COLO829 (cell line): ENCODE data around the gene NOS1AP.

Experiments
- DNase-seq: peaks from one replicate; pipeline ENCODE4 v3.0.0; 2012; ENCODE audit warnings: low spot score

The NOS1AP gene

DNA sequence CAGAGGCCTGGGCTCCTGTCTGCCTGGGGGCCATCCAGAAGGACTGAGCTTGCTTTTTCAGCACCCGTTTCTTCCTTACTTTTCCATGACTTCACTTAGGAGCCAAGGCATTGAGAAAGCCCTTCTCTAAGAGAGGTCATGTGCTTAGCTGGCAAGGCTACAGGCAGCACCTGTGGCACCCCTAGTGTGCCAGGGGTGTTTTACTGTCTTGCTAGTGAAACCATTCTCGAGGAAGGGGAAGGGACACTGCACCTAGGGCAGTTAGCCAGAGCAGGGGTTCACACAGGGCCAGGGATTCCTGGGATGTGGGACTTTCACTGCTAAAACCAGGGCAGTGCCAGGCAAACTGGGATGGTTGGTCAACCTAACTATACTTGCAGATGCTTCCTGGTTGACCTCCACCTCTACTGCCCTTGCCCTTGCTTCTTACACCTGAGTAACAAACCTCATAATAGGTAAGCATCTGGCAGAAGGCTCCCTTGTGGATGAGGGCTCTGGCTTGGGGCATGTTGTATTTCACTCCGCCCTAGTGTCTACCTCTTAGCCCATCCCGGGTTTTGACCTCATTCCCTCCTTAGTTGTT lies 69.2 kb downstream of the NOS1AP start:
- no peak for DNase-seq

DNA sequence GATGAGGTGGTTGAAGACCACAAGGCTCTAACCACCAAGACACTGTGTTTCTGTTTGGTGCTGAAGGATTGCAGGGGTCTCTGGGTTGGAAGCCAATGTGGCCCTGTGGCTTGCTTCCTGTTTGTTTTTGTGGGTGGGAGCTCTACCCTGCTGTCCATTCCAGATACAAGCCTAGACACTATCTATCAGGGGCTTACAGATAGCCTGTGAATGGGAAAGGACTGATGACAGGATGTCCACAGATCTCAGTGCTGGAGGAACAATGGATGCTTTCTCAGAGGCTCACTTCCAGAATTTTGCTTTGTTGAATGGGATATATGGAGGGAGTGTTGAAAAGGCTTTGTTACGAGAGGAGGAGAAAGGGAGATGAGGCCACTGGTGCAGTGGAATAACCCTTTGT lies 69.7 kb downstream of the NOS1AP start:
- DNase-seq: peak; percentile 38

DNA sequence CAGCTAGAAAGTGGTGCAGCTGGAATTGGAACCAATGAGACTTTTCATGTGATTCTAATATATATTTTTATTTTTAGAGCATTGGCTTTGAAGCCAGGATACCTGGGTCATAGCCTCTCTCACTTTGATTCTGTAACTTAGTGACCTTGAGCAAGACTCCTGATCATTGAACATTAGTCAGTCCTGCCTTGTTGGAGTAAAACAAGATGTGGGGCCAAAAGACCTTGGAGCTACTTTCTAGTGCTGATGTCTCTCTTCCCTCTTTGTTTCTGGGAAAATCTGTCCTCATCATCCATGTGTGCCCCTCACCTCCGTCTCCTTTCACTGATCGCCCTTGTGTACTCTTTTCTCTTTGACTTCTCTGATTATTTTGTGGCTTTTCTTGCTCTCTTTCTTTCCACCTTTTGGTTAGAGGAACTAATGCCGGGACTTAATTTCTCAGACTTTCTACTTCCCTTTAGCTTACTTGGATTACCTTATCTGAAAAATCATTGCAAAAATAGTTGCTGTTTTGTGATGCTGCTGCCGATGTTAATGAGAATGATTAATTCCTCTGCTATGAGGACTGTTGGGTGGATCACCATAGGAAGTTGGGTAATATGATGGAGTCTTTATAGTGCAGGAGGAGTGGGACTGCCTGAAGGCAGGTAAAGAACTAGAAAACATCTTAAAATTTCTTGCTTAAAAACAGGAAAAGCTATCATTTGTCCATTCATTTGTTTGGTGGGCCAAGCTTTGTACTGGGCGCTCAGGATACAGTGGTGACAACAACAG lies 72.0 kb downstream of the NOS1AP start:
- no peak for DNase-seq

DNA sequence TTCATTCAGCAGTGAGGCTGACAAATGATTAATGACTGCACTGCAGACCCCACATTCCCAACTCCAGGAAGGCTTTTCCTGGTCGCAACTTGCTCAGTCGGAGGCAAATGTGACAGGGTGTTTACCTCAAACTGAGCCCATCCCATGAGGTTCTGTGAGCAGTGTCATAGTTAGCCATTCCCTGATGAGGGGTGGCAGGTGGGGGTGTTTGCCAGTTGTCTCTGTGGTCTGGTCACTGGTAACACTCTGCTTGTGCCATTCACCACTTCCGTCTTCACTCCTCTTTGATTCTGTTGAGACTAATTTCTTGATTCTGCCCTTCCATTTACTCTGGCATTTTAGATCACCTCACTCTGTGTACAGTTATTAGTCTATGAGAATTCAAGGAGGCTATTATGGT lies 73.5 kb downstream of the NOS1AP start:
- no peak for DNase-seq

DNA sequence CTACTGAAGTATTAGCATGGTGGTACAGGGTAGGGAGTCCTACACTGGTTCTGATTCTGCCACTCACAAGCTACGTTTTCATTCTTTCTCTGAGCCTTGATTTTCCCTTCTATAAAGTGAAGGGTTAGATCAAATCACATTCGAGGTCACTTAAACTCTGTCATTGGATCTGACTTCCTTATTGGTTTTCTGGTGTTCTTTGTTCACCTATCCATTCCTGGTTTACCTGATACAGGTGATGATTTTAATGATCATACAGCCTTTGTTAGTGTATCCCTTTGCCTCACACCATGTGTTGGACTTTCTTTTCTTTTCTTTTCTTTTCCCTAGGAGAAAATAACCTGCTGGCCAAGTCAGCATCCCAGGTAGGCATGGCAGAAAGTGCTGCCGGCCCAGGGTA lies 74.8 kb downstream of the NOS1AP start:
- no peak for DNase-seq

DNA sequence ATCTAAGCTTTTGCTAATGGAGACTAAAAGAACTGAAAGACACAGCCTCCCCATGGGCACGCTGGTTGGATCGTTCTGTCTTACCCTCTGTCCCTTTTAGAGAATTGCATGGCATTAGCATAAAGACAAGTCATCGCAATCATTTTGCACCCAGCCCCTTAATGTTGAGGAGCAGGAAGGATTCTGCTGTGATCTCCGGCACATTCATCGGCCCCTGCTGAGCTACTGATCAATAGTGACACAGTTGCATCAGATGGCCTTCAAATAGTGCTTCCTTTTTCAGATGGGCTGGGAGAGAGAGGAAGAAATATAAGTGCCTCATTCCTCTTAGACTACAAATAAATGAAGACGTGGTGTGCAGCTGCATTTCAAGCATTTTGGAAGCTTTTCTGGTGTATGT lies 75.4 kb downstream of the NOS1AP start:
- no peak for DNase-seq

DNA sequence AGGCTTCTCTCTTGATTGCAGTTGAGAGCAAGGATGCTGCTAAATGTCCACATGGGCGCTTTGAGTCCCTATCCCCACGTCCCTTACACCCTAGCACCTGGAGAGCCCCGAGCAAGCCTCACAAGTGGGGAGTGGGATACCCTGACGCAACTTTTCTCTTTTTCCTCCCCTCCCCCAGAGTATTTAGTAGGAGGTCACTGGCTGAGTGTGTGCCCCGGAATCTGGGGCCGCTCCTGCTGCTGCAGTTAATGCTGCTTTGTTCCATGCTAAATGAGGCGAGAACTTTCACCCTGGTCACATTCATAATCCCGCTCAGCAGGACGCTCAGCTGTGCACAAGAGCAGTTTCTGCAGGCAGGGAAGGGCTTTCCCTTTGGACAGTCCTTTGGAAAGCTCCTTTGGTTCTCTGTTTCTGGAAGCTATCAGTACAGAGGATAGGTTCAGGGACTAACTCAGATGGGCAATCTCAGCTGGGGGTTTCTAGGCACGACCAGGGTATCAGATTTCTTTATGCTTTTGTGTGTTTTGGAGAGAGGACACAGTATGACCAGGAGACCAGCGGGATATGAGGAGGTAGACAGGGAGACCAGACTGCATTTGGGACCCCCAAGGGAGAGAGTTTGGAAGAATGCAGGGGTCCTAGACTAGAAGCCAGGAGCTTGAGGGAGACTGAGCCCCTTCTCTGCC lies 75.9 kb downstream of the NOS1AP start:
- DNase-seq: no peak

DNA sequence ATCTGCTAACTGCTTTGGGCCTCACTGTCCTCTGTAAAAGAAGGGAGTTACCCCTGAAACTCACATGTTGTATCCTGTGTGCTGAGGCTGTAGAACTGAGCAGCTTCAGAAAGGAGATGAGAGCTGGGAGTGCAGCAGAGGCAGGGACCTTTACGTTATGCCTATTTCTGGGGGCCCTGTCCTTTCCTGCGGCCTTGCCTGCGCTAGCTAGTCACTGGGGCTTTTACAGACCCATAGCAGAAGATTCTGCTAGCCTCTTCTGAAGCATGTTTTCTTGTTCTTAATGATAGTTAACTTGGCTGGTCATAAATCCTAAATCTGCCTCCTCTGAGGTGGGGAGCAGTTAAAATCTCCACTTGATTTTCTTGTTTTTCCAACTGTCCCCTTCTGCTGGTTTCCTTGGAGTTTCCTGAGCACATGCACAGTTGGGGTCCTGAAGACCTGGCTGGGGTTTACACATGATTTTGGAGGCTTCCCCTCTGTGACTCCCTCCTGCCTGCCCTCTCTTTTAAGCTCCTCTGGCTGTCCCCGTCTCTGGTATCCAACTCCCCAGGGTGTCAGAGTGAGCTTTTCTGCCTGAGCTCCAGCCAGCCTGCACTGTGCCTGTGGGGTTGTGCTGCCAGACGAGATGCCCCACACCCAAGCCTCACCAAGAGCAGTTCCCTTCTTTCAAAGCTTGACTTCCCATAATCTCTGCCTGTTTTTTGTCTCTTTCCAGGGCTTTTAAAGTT lies 76.6 kb downstream of the NOS1AP start:
- no peak for DNase-seq

DNA sequence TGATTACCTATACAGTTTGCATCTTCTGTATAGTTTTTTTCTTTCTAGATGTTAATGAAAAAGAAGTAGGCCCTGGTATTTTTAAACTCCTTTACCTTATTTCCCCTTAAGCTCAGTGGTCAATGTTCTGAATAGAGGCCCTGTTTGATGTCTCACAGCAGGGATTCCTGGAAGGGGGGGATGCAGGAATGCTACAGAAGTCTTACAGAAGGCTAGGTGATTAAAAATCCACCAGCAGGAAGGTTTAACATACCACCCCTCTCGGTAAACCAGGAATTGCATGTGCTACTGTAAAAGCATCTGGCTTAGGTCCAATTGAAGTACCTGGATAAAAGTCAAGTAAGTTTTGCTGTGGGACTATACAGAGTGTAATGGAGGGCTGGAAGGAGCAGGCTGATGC lies 78.3 kb downstream of the NOS1AP start:
- no peak for DNase-seq

DNA sequence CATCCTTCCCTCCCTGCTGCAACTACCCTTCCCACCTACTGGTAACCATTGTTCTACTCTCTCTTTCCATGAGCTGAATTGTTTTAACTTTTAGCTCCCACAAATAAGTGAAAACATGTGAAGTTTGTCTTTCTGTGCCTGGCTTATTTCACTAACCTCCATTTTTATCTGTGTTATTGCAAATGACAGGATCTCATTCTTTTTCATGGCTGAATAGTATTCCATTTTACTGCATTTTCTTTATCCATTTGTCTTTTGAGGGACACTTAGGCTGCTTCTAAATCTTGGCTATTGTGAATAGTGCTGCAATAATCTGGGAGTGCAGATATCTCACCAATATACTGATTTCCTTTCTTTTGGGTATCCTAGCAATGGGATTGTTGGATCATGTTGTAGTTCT lies 80.6 kb downstream of the NOS1AP start:
- no peak for DNase-seq

DNA sequence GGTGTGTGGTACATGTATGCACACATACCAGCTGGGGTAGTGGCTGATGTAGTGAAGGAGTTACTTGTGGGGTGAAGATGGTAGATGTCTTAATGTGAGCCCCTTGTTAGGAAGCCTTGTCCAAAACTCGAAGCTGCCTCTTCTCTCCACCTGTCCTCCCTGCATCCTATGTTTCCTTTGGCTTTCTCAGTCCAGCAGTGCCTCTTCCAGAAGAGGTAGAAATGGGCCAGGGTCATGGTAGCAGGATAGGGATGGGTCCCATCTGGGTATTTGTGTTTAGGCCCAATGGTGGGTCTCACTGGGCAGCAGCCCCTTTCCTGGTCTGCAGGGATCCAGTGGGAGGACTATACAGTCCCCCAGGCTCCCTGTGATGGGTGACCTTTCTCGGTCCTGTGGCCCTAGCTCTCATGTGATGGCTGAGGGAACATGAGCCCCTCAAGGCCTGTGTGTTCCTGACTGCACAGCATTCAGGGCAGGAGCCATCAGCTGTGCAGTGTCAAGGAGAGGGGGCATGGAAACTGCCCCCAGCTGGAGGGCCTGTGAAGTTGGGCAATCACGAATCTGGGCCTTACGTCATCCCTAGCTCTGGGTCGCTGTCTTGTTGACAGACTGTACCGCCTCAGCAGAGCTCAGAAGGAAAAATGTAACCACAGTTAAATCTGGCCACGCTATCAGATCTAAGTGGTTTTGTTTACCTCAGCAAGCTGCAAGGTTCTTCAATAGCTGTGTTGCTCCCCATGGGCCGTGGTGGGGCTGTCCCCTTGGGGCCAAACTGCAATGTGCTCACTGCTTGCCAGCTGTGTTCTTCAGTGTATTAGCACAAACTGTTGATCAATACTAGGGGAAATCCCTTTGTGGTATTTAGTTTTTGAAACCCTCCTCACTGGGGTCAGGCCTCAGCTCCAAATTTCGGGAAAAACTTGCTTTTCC lies 82.7 kb downstream of the NOS1AP start:
- DNase-seq: no peak

DNA sequence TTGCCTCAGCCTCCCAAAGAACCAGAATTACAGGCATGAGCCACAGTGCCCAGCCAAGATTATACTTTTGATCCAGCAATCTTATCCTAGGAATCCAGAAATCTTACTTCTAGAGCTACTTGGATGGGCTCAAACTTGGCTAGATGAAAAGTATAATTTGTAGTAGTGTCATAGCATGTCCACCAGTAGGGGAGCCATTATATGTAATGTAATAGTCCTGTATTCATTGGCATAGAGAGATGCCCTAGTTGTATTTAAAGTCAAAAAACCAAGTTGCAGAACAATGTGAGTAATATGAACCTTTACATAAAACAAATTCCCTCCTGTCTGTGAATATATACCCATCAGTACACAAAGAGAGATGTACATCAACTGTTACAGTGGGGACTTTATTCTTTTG lies 83.9 kb downstream of the NOS1AP start:
- DNase-seq: no peak

DNA sequence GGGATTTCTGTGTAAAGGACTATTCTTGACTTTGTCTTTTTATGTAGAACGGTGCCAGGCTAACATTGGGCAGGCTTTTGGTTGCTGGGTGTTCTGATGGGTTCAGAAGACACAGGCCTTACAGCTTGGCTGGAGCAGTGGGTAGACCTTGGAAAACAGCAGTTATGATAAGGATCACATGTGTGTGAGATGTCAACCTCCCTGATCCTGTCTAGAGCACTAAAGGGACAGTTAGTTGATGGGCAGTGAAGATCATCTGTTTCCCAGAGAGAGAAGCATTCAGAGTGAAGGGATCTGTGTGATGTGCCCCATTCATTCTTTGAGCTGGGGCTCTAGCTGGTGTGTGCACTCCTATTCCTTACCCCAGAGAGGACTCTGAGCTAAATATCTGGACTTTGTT lies 88.0 kb downstream of the NOS1AP start:
- no peak for DNase-seq

DNA sequence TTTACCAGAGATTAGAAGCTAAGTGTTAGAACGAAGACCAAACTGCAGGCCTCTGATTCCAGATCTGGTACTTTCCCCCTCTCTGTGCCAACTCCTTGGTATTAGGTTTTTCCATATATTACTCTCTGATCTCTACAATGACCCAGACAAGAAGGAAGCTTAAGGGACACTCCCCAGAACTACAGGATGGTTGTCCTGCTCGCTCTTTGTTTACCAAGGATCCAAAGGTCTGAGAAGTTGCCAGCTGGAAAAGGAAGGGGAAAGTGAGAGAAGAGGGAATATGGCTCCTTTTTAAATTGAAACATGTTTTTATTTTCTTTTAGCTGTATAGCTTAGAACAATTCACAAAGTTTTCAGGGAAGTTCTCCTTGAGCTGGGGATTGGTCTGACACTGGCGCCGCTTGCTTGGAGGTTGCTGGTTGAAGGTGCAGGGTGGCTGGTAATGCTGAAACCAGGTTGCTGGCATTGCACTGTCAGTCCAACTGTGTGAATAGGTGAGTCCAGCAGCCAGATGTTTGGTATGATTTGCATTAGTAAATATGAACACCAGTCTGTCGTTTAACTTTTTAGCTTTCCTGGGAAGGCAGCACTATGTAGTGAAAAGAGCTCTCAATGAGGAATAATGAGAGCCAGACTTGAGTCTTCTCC lies 89.3 kb downstream of the NOS1AP start:
- no peak for DNase-seq

DNA sequence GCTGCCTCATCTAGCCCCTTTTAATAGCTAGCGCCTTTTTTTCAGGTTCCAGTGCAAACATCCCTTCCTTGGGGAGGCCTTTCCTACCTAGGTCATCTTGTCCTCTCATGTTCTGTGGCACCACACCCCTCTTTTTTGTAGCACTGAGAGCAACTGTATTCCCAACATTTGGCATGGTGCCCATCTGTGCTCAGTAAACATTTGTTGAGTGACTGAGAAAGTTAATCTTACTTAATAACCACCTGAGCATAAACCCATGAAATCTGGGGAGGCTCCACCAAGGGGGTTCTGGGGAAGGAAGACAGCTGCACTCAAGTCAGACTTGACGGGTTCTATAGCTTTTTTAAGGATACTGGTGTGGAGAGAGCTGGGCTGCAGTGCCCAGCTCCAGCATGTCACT lies 90.0 kb downstream of the NOS1AP start:
- no peak for DNase-seq

DNA sequence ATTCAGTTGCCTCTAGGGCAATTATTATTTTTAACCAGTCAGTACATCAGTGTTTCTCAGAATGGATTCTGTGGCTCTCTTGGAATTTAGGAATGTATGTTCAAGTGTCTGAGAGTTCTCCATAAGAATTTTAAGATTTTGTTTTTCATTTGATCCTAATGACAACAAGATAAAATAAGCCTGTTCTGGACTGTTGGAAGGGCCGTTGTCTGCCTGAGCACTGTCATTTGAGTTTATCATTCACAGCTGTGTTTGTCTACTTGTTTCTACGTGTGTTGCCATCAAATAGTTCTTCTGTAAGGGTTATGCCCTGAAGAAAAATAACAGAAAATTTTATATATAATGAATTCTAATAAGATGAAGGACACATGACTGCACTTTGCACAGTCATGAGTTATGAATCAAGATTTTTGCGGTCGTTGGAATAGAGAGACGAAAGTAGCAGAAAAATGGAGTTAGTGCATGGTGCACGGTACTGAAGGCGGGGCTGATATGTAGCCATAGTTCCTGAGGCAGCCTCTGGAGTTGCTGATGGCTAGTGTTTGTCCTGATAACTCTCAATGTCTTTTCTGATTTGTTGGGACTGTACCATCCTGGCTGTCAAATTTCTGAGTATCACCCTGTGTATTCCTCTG lies 92.5 kb downstream of the NOS1AP start:
- peak; percentile 45 for DNase-seq

DNA sequence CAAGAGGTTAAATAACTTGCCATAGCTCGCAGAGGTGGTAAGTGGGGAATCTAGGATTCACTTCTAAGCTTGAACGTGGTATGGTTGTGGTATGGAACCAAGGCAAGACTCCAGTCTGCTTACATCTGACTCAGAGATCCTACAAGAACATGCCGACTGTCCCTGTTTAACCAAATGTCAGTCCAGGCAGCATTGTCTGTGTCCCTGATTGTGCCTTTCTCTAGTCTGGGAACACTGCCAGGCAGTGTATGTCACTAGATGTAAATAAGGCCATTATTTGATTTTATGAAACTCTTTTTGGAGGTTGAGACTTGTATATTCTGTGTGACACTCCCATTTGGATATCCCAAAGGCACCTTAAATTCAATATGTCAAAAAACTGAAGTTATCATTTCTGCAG lies 96.0 kb downstream of the NOS1AP start:
- no peak for DNase-seq

DNA sequence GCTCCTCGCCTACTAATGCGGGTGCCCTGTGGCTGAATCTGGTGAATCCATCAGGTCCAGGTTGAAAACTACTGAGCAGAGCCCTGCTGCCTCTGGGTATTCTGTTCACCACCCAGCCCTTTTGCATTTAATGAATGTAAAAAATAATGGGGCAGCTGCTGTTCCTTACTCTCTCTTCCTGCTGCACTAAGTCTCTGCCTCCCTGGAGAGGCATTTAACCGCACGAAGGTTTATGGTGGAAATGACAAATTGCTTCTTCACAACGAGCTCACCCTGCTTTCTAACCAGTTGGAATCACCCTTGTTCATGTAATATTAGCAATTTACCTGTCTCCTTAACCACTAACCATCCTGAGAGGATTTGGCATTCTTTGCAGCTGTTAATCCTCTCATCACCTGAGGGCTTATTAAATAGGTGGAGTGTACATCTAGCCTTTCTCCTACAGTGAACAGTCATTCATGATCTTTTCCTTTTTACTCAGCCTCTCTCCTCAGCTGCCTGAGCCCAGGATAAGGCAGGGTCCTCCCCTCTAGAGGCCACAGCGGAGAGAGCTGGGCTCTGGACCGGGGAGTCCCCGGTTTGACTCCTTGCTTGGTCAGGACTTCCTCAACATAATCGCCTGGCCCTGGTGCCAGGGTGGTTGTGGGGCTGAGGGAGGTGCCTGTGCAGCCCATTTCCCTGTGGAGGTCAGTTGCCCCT lies 97.6 kb downstream of the NOS1AP start:
- no peak for DNase-seq

DNA sequence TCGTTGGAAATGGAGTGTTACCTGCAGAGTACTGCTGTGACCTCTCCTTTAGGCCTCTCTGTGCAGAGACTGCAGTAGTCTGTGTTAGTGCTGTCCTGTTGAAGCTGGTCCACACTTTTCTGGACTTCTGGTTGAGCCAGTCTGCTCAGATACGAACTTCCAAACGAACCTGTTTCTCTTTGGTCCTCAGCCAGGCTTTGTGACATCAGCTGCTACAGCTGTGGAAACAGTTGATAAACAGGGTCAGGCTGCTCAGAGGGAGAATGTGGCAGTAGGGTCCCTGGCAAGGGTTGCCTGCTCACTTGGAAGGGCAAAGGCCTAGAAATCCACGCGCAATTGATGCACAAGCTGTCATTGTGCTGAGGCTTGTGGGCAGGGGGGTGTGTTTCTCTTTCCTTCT lies 98.8 kb downstream of the NOS1AP start:
- no peak for DNase-seq
